ENCODE measurements around the gene PLCB2. TPM values are rescaled to one million over a fixed set of nuclear protein-coding genes. Genes with fewer than 3 reads are reported as not detected.

PLCB2 gene
- total and polyA plus RNA-seq, 9 of the 15 experiments (the other 6 are each of a cell fraction or from before 2014, with no cell fraction given) = 0.37 to 12.3 (median 8.0) TPM

DNA sequence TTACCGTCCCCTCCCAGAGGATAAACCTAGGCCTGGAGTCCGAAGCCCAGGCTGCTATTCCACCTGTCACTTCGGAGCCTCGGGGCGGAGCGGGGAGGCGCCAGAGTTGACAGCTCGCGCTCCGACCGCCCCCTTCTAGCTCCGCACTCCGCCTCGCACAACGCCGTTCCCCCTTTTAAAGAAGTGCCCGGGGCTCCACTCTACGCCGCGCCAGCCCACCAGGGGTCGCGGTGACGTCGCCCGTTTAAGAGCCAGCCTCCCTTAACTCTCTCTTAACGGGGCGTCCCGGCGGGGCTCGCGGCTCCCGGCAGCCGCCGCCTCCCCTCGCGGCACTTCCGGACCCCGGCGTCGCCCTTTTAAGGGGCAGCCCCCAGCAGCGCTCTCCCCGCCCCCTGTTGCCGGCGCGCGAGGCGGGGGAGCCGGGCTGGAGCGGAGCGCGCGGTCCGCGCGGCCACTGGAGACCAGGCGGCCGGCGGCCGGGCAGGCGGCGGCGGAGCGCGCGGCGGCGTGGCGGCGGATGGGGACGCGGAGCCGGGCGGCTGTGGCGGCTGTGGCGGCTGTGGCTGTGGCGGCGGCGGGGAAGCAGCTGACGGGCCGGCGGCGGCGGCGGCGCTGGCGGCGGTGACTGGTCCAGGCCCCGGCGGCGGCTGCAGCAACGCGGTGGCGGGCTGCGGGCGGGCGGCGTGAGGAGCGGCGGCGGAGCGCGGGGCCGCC lies 15.7 kb upstream of the PLCB2 start, which contains the start of gene INAFM2 (continued):
- TF ChIP-seq, protein P1, sequence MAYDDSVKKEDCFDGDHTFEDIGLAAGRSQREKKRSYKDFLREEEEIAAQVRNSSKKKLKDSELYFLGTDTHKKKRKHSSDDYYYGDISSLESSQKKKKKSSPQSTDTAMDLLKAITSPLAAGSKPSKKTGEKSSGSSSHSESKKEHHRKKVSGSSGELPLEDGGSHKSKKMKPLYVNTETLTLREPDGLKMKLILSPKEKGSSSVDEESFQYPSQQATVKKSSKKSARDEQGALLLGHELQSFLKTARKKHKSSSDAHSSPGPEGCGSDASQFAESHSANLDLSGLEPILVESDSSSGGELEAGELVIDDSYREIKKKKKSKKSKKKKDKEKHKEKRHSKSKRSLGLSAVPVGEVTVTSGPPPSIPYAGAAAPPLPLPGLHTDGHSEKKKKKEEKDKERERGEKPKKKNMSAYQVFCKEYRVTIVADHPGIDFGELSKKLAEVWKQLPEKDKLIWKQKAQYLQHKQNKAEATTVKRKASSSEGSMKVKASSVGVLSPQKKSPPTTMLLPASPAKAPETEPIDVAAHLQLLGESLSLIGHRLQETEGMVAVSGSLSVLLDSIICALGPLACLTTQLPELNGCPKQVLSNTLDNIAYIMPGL (CRISPR knock-in tag; IDR thresholded peaks at IDR 0.05) = no peak
- TF ChIP-seq, protein P2, sequence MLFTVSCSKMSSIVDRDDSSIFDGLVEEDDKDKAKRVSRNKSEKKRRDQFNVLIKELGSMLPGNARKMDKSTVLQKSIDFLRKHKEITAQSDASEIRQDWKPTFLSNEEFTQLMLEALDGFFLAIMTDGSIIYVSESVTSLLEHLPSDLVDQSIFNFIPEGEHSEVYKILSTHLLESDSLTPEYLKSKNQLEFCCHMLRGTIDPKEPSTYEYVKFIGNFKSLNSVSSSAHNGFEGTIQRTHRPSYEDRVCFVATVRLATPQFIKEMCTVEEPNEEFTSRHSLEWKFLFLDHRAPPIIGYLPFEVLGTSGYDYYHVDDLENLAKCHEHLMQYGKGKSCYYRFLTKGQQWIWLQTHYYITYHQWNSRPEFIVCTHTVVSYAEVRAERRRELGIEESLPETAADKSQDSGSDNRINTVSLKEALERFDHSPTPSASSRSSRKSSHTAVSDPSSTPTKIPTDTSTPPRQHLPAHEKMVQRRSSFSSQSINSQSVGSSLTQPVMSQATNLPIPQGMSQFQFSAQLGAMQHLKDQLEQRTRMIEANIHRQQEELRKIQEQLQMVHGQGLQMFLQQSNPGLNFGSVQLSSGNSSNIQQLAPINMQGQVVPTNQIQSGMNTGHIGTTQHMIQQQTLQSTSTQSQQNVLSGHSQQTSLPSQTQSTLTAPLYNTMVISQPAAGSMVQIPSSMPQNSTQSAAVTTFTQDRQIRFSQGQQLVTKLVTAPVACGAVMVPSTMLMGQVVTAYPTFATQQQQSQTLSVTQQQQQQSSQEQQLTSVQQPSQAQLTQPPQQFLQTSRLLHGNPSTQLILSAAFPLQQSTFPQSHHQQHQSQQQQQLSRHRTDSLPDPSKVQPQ (CRISPR knock-in tag; IDR thresholded peaks at IDR 0.05; ENCODE audit: borderline replicate concordance) = no peak
- TF ChIP-seq REST (IDR thresholded peaks at IDR 0.05; ENCODE audit: borderline replicate concordance) (peak; percentile 45; the same call in 1 of the 2 replicates), REST (CRISPR knock-in tag; IDR thresholded peaks at IDR 0.05; ENCODE audit: low read depth) (no peak), ZNF696 (CRISPR knock-in tag; conservative IDR thresholded peaks at IDR 0.05) (no peak), NFRKB (IDR thresholded peaks at IDR 0.05; ENCODE audit: low read depth) (no peak), JUND (IDR thresholded peaks at IDR 0.05; ENCODE audit: borderline replicate concordance, low read depth, low read length) (peak; percentile 91), JUND (tag; IDR thresholded peaks at IDR 0.05; ENCODE audit: borderline replicate concordance, low read depth, low read length) (peak; percentile 32; the same call in 1 of the 3 replicates), C11orf30 (IDR thresholded peaks at IDR 0.05; ENCODE audit: low read depth) (no peak), ZNF212 (CRISPR knock-in tag; IDR thresholded peaks at IDR 0.05) (no peak), ILF3 (IDR thresholded peaks at IDR 0.05; ENCODE audit: borderline replicate concordance) (no peak), NCOA2 (IDR thresholded peaks at IDR 0.05; ENCODE audit: partially characterized antibody in 2 of 2) (no peak)
- TF ChIP-seq, protein P3, sequence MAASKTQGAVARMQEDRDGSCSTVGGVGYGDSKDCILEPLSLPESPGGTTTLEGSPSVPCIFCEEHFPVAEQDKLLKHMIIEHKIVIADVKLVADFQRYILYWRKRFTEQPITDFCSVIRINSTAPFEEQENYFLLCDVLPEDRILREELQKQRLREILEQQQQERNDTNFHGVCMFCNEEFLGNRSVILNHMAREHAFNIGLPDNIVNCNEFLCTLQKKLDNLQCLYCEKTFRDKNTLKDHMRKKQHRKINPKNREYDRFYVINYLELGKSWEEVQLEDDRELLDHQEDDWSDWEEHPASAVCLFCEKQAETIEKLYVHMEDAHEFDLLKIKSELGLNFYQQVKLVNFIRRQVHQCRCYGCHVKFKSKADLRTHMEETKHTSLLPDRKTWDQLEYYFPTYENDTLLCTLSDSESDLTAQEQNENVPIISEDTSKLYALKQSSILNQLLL (CRISPR knock-in tag; IDR thresholded peaks at IDR 0.05; ENCODE audit: borderline replicate concordance) = no peak
